ENCODE results near the gene HMGCS2.
"Not testable (repeated sequence)": the region's sequence is repeated elsewhere in the genome, so short reads cannot be mapped to it uniquely, and the experiment has no call there.

The HMGCS2 gene

GRCh38 chr1:119713749-119714456, 54.8 kb downstream of the HMGCS2 start:
- no peak overlapping the region for H3K4me3 ChIP-seq (ENCODE audit: low read depth, low read length)
- no peak for DNase-seq (ENCODE audit: low read depth)
- TF ChIP-seq, protein P1, sequence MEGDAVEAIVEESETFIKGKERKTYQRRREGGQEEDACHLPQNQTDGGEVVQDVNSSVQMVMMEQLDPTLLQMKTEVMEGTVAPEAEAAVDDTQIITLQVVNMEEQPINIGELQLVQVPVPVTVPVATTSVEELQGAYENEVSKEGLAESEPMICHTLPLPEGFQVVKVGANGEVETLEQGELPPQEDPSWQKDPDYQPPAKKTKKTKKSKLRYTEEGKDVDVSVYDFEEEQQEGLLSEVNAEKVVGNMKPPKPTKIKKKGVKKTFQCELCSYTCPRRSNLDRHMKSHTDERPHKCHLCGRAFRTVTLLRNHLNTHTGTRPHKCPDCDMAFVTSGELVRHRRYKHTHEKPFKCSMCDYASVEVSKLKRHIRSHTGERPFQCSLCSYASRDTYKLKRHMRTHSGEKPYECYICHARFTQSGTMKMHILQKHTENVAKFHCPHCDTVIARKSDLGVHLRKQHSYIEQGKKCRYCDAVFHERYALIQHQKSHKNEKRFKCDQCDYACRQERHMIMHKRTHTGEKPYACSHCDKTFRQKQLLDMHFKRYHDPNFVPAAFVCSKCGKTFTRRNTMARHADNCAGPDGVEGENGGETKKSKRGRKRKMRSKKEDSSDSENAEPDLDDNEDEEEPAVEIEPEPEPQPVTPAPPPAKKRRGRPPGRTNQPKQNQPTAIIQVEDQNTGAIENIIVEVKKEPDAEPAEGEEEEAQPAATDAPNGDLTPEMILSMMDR (IDR thresholded peaks at IDR 0.05; ENCODE audit: low read depth, low read length, missing control alignments): no peak

GRCh38 chr1:119713039-119713748, 55.5 kb downstream of the HMGCS2 start:
- H3K4me3 ChIP-seq (ENCODE audit: low read depth, low read length): peak overlapping the region; percentile 65
- no peak for DNase-seq (ENCODE audit: low read depth)
- TF ChIP-seq, protein P1 (IDR thresholded peaks at IDR 0.05; ENCODE audit: low read depth, low read length, missing control alignments): no peak

DNA sequence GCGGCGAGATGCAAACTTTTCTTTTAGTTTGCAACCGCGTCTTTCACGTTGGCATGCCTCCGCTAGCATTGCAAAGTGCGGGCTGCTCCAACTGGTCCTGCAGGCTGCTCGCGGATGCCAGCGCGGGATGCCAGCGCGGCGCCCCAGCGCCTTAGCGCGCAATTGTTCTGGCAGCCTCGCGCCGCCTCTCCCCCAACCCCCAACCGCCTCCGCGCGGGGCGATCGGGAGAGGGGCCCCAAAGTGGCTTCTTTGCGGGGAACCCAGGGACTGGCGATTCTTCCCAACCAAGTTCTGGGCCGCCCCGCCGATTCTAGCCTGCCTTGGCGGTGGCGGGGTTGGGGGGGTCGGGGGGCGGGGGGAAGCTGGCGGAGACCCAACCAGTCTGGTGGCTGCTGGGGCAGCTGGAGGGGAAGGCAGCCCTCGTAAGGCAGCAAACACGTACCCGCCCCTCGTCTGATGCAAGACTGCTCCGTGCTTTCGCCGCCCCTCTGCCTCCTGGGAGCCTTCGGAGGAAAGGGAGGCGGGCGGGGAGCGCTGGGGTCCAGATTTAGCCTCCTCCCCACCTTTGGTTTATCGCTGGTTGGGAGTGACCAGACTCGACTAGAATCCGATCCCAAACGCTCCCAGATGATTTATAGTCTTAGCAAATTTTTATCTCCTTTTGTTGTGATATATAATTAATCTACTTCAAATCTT, 56.2 kb downstream of the HMGCS2 start:
- H3K4me3 ChIP-seq (ENCODE audit: low read depth, low read length): peak overlapping the region; percentile 65
- TF ChIP-seq, protein P1 (IDR thresholded peaks at IDR 0.05; ENCODE audit: low read depth, low read length, missing control alignments): no peak
- DNase-seq (ENCODE audit: low read depth): no peak

DNA sequence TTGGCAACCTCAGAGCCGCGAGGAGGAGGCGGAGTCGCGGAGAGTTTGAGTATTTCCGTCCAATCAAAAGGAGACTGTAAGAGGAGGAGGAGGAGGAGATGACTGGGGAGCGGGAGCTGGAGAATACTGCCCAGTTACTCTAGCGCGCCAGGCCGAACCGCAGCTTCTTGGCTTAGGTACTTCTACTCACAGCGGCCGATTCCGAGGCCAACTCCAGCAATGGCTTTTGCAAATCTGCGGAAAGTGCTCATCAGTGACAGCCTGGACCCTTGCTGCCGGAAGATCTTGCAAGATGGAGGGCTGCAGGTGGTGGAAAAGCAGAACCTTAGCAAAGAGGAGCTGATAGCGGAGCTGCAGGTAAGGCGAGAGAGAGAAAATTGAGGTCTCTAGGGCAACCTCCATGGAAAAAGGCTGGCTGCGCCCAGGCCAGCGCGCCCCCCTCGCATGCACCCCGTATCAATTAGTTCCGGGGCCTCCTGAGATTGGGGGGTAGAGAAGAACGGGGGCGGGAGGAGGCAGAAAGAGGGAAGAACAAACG, 56.8 kb downstream of the HMGCS2 start, which contains the start of gene PHGDH:
Gene PHGDH (plus strand): TSS at position 131 of the 538 bp plus-strand sequence. CDS start 89 bp downstream, at position 220.
- peak; percentile 45 for DNase-seq (ENCODE audit: low read depth)
- peak within 1 kb of the TSS; percentile 65 for H3K4me3 ChIP-seq (ENCODE audit: low read depth, low read length)
- TF ChIP-seq, protein P1 (IDR thresholded peaks at IDR 0.05; ENCODE audit: low read depth, low read length, missing control alignments): no peak

DNA sequence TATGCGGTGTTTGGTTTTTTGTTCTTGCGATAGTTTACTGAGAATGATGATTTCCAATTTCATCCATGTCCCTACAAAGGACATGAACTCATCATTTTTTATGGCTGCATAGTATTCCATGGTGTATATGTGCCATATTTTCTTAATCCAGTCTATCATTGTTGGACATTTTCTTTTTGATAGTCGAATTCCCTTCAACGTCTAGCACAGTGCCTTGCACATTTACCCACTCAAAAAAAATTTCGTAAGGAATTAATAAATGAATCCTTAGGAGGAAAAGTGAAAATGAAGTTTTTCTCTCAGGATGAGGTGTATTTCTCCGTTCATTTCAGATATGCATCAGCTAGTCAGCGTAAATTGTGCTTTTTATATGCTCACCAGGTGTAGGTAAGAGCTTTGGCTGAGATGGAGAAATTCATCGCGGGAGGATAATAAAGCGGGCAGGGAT, 57.3 kb downstream of the HMGCS2 start:
- H3K4me3 ChIP-seq (ENCODE audit: low read depth, low read length): peak overlapping the region; percentile 65
- not testable (repeated sequence) for DNase-seq (ENCODE audit: low read depth)

- H3K4me3 ChIP-seq (ENCODE audit: low read depth, low read length); DNase-seq (ENCODE audit: low read depth): not testable (repeated sequence)
Observed at GRCh38 chr1:119706599-119706998, 62.1 kb downstream of the HMGCS2 start.

- TF ChIP-seq, protein P1 (IDR thresholded peaks at IDR 0.05; ENCODE audit: low read depth, low read length, missing control alignments): no peak
- no peak for DNase-seq (ENCODE audit: low read depth)
- H3K4me3 ChIP-seq (ENCODE audit: low read depth, low read length): no peak overlapping the region
Observed at GRCh38 chr1:119703666-119704450, 64.8 kb downstream of the HMGCS2 start.
